Keratinocyte (primary cell): ENCODE data around the gene PVR. TPM values are rescaled to one million over a fixed set of nuclear protein-coding genes. Genes with fewer than 3 reads are reported as not detected.

Source experiments
- DNase-seq: peaks from one replicate; pipeline ENCODE4 v3.0.0-alpha.2; 2011; ENCODE audit warnings: low read depth, missing footprints, low spot score
- FAIRE-seq: peaks from 2 replicates; lab custom pipeline; 2011; peaks lifted over from hg19 to GRCh38; lab: Jason Lieb, UNC
- H2AFZ ChIP-seq: 2 replicates; pipeline ENCODE4 v1.6.0; 2012; ENCODE audit warnings: low read length, control low read depth, inconsistent platforms; ENCODE audit not compliant: control insufficient read depth
- H3K27ac ChIP-seq: 2 replicates; pipeline ENCODE4 v1.5.1; 2011; ENCODE audit warnings: low read length; ENCODE audit not compliant: control insufficient read depth, insufficient read depth
- H3K27me3 ChIP-seq: 3 replicates; pipeline ENCODE4 v1.6.0; 2011; ENCODE audit warnings: low read length; ENCODE audit not compliant: control insufficient read depth, insufficient read depth; ENCODE audit errors: extremely low read depth
- H3K36me3 ChIP-seq, 2 experiments: 2 replicates in 1 of 2; 3 replicates in 1 of 2; pipeline ENCODE4 v1.5.1; 2011; ENCODE audit warnings: low read length in 2 of 2, mild to moderate bottlenecking in 1 of 2; ENCODE audit not compliant: control insufficient read depth in 2 of 2, insufficient read depth in 2 of 2; ENCODE audit errors: extremely low read depth in 1 of 2
- H3K4me1 ChIP-seq: 3 replicates; pipeline ENCODE4 v1.5.1; 2011; ENCODE audit warnings: low read length; ENCODE audit not compliant: control insufficient read depth, insufficient read depth; ENCODE audit errors: extremely low read depth
- H3K4me2 ChIP-seq: 3 replicates; pipeline ENCODE4 v1.6.0; 2011; ENCODE audit warnings: low read depth, low read length; ENCODE audit not compliant: control insufficient read depth, insufficient read depth; ENCODE audit errors: extremely low read depth
- H3K4me3 ChIP-seq, 3 experiments: fragments of 200-600 bp in 1 of 3; sonication (generic) in 1 of 3; 2 replicates in 2 of 3; 3 replicates in 1 of 3; pipeline ENCODE4 v1.5.1; 2011 to 2016; ENCODE audit warnings: low read length in 3 of 3, mild to moderate bottlenecking in 3 of 3, control low read depth in 2 of 3, inconsistent platforms in 1 of 3, low read depth in 1 of 3, mixed read lengths in 1 of 3, mixed run types in 1 of 3, moderate library complexity in 1 of 3; ENCODE audit not compliant: control insufficient read depth in 2 of 3, insufficient read depth in 2 of 3; ENCODE audit errors: extremely low read depth in 1 of 3
- H3K79me2 ChIP-seq: 2 replicates; pipeline ENCODE4 v1.6.0; 2012; ENCODE audit warnings: low read length; ENCODE audit not compliant: control insufficient read depth, insufficient read depth
- H3K9ac ChIP-seq: 3 replicates; pipeline ENCODE4 v1.6.0; 2011; ENCODE audit warnings: low read length; ENCODE audit not compliant: control insufficient read depth, insufficient read depth; ENCODE audit errors: extremely low read depth
- H3K9me1 ChIP-seq: 3 replicates; pipeline ENCODE4 v1.6.0; 2011; ENCODE audit warnings: low read length; ENCODE audit not compliant: control insufficient read depth, insufficient read depth; ENCODE audit errors: extremely low read depth
- H3K9me3 ChIP-seq: 2 replicates; pipeline ENCODE4 v1.5.1; 2012; ENCODE audit warnings: low read depth, low read length; ENCODE audit not compliant: control insufficient read depth
- H4K20me1 ChIP-seq: 3 replicates; pipeline ENCODE4 v1.6.0; 2011; ENCODE audit warnings: low read length; ENCODE audit not compliant: control insufficient read depth, insufficient read depth; ENCODE audit errors: extremely low read depth
- CTCF ChIP-seq, 3 experiments: IDR thresholded peaks in 1 of 3; conservative IDR thresholded peaks in 1 of 3; optimal IDR thresholded peaks in 1 of 3; 2 replicates in 2 of 3; 3 replicates in 1 of 3; pipeline versions ENCODE3 to v1.5.1; 2011; ENCODE audit warnings: low read length in 3 of 3, mild to moderate bottlenecking in 3 of 3, moderate library complexity in 2 of 3, control low read depth in 1 of 3, inconsistent platforms in 1 of 3; ENCODE audit not compliant: insufficient read depth in 2 of 3; ENCODE audit errors: extremely low read depth in 1 of 3
- EZH2 ChIP-seq: IDR thresholded peaks from one replicate; pipeline ENCODE4 v1.6.1; 2012; ENCODE audit warnings: inconsistent platforms, mild to moderate bottlenecking, low read length, moderate library complexity
- dilution Hi-C: fragments of 300-500 bp; cut with MboI; formaldehyde crosslinking; loops from one replicate; pipeline ENCODE4 v1.7.0; 2020; ENCODE audit warnings: low sequenced_read_pairs; ENCODE audit not compliant: extremely low pct_ligation_motif_present
- polyA plus RNA-seq, 5 experiments: library from polyadenylated mRNA; depleted of rRNA in 3 of 5; stranded (reverse) in 3 of 5; stranded (forward) in 1 of 5; unstranded in 1 of 5; fragments of >200 nt; gene quantifications; 1 replicate in 1 of 5; 2 replicates in 3 of 5; 3 replicates in 1 of 5; pipeline versions ENCODE4 v1.2.1 to v1.2.3, GENCODE V29; 2011 to 2012; ENCODE audit warnings: missing spikeins in 2 of 5, low read depth in 1 of 5, low replicate concordance in 1 of 5

The PVR gene
- polyA plus RNA-seq, 1 donor (not counting 4 experiments of a cell fraction or from before 2014, with no cell fraction given), result 48.1 TPM

DNA sequence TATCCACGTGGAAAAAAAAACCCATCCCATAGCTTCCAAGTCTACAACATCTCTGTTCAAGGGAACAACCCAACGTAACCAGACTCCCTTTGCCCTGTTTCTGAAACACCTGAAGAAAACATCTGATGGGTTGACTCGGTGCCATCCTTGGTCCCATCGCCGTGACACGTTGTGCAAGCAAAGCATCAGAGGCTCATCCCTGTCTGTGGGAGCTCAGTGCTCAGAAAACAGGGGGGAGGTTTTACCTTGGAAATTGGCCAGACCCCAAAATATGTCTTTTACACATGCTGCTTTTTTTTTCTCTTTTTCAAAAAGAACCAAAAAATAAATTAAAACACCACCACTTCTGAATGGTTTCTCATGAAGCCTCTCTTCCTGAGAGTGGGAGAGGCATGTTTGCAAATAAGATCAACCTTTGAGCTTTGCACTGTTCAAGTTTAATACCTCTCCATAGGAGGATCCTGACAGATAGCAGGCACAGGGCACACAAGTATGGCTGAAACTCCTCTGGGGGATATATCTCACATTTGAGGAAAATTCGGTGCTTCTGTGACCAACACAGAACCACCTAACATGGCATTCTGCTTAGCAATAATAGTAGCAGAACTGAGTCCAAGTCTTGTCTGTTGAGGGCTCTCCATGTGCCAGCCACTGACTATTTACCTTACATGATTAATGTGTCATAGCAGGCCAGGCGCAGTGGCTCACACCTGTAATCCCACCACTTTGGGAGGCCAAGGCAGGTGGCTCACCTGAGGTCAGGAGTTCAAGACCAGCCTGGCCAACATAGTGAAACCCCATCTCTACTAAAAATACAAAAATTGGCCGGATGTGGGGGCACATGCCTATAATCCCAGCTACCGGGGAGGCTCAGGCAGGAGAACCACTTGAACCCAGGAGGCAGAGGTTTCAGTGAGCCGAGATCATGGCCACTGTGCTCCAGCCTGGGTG lies 7.0 kb upstream of the PVR start:
- Histone ChIP-seq H3K36me3 (no peaks in the 10 kb centered on the region), H3K27ac (no peak overlapping the region), H3K9ac (no peak overlapping the region), H3K27me3 (no peaks in the 10 kb centered on the region), H3K4me2 (no peak overlapping the region), H2AFZ (no peak overlapping the region), H3K9me3 (no peaks in the 10 kb centered on the region), H3K79me2 (no peaks in the 10 kb centered on the region), H3K9me1 (no peaks in the 10 kb centered on the region), H3K4me3 (no peak overlapping the region), H4K20me1 (no peaks in the 10 kb centered on the region), H3K4me1 (peaks cover 27% of the 10 kb centered on the region)
- TF ChIP-seq CTCF (optimal IDR thresholded peaks at IDR 0.05 in 1 of 3, IDR thresholded peaks at IDR 0.05 in 1 of 3, conservative IDR thresholded peaks at IDR 0.05 in 1 of 3; ENCODE audit: extremely low read depth in 1 of 3, insufficient read depth in 2 of 3, low read length in 3 of 3) (no peak), EZH2 (no peak)
- dilution Hi-C loops, result no loop called here
- DNase-seq, result no peak
- no peak for FAIRE-seq

DNA sequence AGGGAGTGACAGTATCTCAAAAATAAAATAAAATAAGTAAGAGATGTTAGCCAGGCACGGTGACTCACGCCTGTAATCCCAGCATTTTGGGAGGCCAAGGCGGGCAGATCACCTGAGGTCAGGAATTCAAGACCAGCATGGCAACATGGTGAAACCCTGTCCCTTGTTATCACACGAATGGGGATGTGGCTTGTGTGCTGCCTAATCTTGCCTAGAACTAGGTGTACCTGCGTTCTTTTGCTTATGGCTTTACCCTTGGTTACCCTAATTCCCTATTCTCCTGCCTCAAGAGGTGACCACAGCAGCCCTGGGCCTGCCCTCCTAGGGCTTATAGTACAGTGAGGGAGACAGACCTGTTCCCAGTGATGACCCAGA lies 6.3 kb upstream of the PVR start:
- Histone ChIP-seq H3K4me3 (no peak overlapping the region), H3K79me2 (no peaks in the 10 kb centered on the region), H3K36me3 (no peaks in the 10 kb centered on the region), H3K4me1 (peaks cover 27% of the 10 kb centered on the region), H3K4me2 (no peak overlapping the region), H3K27me3 (no peaks in the 10 kb centered on the region), H3K27ac (no peak overlapping the region), H3K9me3 (no peaks in the 10 kb centered on the region), H3K9me1 (no peaks in the 10 kb centered on the region), H4K20me1 (no peaks in the 10 kb centered on the region), H2AFZ (no peak overlapping the region), H3K9ac (no peak overlapping the region)
- no peak for TF ChIP-seq CTCF (optimal IDR thresholded peaks at IDR 0.05 in 1 of 3, IDR thresholded peaks at IDR 0.05 in 1 of 3, conservative IDR thresholded peaks at IDR 0.05 in 1 of 3; ENCODE audit: extremely low read depth in 1 of 3, insufficient read depth in 2 of 3, low read length in 3 of 3)
- no peak for TF ChIP-seq EZH2
- DNase-seq (no peak), FAIRE-seq (no peak)
- dilution Hi-C loops, result no loop called here
